ENCODE data around the gene FLOT2.
"Not testable (repeated sequence)": the region's sequence is repeated elsewhere in the genome, so short reads cannot be mapped to it uniquely, and the experiment has no call there.

Gene FLOT2, protein sequence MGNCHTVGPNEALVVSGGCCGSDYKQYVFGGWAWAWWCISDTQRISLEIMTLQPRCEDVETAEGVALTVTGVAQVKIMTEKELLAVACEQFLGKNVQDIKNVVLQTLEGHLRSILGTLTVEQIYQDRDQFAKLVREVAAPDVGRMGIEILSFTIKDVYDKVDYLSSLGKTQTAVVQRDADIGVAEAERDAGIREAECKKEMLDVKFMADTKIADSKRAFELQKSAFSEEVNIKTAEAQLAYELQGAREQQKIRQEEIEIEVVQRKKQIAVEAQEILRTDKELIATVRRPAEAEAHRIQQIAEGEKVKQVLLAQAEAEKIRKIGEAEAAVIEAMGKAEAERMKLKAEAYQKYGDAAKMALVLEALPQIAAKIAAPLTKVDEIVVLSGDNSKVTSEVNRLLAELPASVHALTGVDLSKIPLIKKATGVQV

GRCh38 chr17:28896884-28897768 is at the start of gene FLOT2:
TSS of gene FLOT2 (minus strand) at chr17:28897733. CDS start at chr17:28897574, 159 bp downstream.
- FAIRE-seq, result no peak

- FAIRE-seq, result no peak
Measured at GRCh38 chr17:28946239-28946638, 48.7 kb upstream of the FLOT2 start.

- FAIRE-seq, result no peak
Measured at GRCh38 chr17:28944862-28945741, 47.6 kb upstream of the FLOT2 start.

DNA sequence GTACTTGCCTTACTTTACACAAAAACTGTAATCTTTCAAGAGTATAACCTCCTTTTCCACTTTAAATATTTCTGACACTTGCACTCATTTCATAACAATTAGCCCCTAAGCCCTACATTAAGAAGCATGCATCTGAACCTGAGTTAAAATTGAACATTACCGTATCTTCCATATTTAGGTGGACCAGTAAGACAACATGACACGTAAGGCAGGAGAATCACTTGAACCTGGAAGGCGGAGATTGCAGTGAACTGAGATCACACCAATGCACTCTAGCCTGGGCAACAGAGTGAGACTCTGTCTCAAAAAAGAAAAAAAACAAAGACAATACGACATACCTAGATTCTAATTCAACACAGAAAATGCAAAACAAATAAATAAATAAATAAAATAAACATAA is 46.8 kb upstream of the FLOT2 start:
- no peak for FAIRE-seq

DNA sequence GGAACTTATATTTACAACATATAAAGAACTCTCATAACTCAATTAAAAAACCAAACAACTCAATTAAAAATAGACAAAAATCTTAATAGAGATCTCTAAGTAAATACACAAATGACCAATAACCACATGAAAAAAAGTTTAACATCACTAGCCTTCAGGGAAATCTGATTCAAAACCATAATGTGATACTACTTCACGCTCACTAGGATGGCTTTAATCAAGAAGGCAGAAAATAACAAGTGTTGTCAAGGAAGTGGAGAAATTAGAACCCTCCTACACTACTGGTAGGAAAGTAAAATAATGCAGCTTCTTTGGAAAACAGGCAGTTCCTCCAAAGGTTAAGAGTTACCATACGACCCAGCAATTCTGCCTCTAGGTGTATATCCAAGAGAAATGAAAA is 45.4 kb upstream of the FLOT2 start:
- no peak for FAIRE-seq

- no peak for FAIRE-seq
Measured at GRCh38 chr17:28941251-28941650, 43.7 kb upstream of the FLOT2 start.

DNA sequence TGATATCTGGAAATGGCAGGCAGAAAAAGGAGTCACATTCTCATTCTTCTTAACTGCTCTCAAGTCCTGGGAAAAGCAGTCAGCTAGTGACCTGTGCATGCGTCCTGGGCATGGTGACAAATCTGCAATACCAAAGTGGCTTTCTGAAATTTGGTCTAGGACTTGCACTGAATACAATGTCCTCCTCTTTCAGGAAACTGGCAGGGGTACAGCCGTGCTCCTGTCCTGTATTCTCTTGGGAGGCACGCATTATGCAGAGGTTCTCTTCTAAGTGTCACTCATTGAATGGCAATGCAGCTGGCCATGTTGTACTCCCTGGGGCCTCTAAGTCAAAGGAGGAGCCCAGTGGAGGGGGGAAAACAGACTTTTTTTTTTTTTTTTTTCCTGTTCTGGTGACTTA is 43.1 kb upstream of the FLOT2 start:
- no peak for FAIRE-seq

DNA sequence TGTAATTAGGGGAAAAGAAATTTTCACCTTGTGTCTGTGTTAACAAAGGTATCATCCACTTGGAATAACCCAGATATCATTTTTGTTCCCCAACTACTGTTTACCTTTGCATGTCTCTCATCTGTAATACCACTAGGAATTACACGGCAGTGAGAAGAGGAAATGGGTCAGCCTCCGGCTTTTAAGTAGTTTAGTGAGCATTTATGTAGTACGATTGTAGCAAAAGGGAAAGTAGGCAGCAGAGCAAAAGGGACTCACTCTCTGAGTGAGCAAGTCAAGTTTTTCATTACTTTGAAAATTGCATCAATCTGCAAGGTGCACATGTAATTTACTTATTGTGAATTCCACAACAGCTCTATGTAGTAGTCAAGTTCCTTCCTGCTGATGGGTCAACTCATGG is 42.6 kb upstream of the FLOT2 start:
- no peak for FAIRE-seq

DNA sequence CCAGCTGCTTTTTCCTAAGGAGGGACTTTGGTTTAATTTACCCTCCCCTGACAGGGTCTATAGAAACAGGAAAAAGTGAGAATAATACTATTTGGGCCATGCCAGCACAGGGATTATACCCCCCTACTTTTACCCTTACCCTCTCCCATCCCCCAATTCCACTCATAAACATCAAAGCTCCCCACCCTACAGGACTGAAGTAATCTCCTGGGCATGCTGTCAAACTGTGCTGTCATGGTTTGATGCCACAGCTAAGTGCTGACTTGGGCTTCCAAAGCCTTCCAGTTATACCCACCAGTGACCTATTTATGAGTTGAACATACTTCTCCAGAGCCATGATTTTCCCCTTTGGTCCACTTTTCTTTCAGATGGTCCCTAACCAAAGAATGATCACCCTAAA is 41.0 kb upstream of the FLOT2 start:
- no peak for FAIRE-seq

DNA sequence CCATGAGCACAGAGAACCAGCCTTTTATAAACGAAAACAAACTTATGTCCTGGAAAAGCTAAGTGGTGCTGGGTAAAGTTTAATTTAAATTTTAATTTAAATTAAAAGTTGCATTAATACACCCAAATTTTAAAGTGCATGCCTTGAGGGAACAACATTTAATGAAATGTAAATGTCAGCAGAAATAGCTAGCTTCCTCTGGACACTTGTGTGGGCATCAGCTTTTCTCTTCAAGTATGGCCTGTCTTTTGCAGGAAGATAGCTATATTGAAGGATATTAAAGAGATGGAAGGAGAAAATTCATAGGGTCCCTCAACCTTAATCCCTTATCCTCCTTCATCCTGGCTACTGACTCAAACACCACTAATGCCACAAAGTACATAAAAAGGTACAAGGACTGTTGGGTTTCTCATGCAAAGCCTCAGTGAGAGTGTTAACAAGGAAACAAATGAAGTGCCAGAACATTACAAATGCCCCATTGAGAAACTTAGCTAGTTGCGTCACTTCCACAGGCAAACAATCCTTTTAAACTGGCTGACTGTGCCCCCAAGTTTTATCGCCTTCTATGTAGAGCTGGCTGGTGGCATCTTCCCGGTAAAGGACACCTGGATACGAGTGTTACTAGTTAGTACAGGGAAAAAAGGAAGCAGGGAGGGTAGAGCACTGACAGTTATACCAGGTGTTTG is 39.7 kb upstream of the FLOT2 start:
- FAIRE-seq, result no peak

- FAIRE-seq, result no peak
Measured at GRCh38 chr17:28935744-28936460, 38.4 kb upstream of the FLOT2 start.

DNA sequence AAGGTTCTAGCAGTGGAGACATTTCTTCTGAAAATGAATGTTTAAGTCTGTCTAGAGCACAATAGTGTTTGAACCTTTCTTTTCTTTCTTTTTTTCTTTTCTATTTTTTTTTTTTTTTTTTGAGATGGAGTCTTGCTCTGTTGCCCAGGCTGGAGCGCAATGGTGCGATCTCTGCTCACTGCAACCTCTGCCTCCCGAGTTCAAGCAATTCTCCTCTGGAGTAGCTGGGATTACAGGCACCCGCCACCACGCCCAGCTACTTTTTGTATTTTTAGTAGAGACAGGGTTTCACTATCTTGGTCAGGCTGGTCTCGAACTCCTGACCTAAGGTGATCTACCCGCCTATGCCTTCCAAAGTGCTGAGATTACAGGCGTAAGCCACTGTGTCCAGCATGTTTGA is 37.0 kb upstream of the FLOT2 start:
- not testable (repeated sequence) for FAIRE-seq

GRCh38 chr17:28929787-28930186 is 32.3 kb upstream of the FLOT2 start:
- no peak for FAIRE-seq

GRCh38 chr17:28928061-28928460 is 30.5 kb upstream of the FLOT2 start:
- no peak for FAIRE-seq

- FAIRE-seq, result no peak
Measured at GRCh38 chr17:28926786-28927185, 29.3 kb upstream of the FLOT2 start.

DNA sequence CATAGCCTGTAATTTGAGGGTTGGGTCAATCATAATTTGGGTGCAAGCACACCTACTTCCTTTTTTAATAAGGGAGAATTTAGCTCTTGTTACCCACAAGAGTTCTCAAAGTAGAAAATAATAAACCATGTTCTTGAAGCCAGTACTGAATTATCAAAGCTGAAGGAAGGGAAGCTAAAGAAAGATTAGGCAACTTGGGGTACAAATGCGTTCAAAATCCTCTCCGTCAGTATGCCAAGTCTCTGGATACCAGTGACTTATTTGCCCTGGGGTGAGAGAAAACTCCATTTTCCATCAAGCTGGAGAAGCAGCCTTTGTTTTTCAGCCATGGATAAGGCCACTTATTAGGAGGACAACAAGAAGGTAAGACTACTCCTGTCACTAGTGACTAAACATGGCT is 28.8 kb upstream of the FLOT2 start:
- FAIRE-seq, result no peak

- FAIRE-seq, result no peak
Measured at GRCh38 chr17:28925912-28926365, 28.4 kb upstream of the FLOT2 start.

GRCh38 chr17:28920201-28920600 is 22.7 kb upstream of the FLOT2 start:
- FAIRE-seq, result no peak

DNA sequence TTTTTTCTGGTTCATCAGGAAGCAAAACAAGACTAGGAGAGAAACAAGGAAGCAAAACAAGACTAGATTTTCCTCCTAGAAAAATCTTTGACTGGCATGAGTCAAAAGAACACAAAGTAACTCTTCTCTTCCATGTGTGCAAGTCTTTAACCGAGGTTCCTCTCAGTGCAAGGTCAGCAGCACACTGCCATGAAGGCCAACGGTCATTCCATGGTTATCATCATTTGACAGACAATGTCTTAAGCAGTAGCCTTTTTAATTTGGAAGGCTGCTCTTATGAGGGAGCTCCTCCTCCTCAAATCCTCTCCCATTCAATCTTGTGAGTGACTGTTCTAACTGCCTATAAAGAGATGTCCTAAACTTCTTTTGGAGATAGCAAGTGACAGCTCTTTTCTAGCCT is 20.8 kb upstream of the FLOT2 start:
- no peak for FAIRE-seq

GRCh38 chr17:28917465-28917864 is 19.9 kb upstream of the FLOT2 start:
- FAIRE-seq, result no peak

GRCh38 chr17:28917029-28917428 is 19.5 kb upstream of the FLOT2 start:
- FAIRE-seq, result no peak
